IPS-NIHi7 (cell line): Measurements from ENCODE around the gene BDKRB1.
A peak's percentile ranks its signal among the peaks of the same experiment; 100 is the strongest.
"Not testable (repeated sequence)": the region's sequence is repeated elsewhere in the genome, so short reads cannot be mapped to it uniquely, and the experiment has no call there.

Experiments used
- DNase-seq: peaks from one replicate; pipeline ENCODE4 v3.0.0; 2012; ENCODE audit warnings: mixed read lengths; ENCODE audit errors: extremely low spot score

Gene BDKRB1

DNA sequence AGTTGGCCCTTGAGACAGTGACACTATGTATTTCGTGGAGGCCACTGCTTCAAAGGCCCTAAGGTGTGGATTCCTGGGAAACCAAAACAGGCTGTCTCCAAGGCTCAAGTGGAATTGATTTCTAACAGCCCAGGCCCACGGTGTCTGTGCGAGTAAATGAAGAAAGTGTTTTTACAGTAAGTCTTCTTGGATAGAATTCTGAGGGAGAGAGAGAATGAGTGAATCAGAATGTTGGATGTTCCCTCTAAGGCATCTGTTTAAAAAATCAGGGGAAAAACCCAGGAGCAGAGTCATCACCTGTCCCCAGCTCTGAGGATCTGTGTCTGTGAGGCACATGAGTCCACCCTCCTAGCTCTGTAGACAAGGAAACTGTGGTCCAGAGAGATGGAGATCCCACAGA lies 22.3 kb upstream of the BDKRB1 start:
- DNase-seq, result no peak

DNA sequence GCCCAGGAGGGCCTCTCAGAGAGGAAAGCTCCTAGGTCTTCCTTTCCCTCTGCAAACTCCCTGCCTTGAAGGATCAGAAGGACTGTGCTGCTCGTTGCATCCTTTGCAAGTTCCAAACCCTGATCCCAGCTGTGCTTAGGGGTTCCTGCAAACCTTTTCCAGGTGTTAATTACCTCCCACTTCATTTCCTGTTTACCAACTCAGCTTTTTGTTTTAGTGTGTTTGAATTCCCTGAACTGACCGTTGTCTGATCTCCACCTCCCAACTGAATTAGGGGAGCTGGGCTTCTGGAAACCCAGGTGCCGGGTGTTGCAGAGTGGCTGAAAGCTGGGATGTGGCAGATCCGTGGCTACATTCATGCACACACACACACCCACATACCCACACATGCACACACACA lies 20.6 kb upstream of the BDKRB1 start:
- DNase-seq, result peak; percentile 32

DNA sequence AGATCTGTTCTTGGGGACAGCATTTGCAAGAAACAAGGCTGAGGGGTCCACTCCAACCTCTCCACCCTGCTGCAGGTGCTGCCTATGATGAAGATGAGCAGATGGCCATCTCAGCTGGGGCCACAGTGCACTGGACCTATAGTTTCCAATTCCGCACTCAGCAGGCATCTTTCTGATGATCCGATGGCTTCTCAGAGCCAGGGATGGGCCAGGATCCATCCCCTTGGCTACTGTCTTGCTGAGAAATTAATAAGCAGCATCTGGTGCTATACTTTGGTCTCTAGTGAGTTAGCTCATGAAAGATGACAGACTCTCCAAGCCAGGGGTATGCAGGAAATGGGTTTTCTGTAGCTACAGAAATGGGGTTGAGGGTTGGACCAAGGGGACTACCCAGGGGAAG lies 18.4 kb upstream of the BDKRB1 start:
- DNase-seq, result no peak

DNA sequence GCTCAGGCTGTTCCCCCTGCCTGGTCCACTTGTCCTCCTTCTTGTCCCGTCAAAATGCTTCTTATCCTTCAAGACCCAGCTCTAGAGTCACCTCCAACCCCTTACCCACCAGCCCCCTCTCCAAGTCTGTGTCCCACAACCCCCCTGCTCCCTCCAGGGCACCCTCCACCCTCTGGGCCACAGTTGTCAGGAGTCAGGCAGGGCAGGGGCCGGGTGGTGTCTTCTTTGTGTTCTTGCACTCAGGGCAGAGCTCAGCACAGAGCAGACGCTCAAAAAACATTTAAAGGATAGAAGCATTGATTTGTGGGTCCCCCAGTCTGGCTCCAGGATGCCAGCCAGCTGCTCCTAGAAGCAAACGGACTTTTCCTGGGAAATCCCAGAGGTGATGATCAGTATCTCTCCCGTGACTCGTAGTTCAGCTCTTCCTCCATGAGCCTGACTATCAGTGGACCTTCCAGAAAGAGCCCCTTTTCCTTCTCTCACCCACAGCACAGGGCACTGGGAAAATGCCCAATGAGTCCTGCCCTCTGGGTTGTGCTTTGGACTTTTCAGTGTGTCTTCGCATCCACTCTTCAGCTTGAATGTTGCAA lies 17.2 kb upstream of the BDKRB1 start:
- DNase-seq, result no peak

DNA sequence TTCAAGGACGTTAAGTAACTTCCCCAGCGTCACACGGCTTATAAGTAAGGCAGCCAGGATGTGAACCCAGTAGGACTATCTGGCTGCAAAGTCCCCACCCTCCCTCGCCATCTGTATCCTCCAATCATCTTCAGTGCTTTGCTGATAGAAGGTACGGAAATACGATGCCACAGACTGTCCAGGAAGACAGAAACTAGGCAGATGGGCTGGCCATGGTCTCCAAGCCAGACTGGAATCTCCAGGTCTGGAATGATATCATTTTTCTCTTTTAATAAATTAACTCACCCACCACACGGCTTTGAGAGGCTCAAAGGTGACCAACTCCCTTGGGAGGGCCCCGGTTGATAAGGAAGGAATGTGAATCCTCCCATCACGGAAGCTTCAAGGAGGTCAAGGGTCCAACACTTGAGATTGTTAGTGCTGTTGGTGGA lies 16.3 kb upstream of the BDKRB1 start:
- no peak for DNase-seq

DNA sequence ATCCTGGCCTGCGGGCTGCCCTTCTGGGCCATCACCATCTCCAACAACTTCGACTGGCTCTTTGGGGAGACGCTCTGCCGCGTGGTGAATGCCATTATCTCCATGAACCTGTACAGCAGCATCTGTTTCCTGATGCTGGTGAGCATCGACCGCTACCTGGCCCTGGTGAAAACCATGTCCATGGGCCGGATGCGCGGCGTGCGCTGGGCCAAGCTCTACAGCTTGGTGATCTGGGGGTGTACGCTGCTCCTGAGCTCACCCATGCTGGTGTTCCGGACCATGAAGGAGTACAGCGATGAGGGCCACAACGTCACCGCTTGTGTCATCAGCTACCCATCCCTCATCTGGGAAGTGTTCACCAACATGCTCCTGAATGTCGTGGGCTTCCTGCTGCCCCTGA lies 15.4 kb upstream of the BDKRB1 start:
- DNase-seq, result no peak

DNA sequence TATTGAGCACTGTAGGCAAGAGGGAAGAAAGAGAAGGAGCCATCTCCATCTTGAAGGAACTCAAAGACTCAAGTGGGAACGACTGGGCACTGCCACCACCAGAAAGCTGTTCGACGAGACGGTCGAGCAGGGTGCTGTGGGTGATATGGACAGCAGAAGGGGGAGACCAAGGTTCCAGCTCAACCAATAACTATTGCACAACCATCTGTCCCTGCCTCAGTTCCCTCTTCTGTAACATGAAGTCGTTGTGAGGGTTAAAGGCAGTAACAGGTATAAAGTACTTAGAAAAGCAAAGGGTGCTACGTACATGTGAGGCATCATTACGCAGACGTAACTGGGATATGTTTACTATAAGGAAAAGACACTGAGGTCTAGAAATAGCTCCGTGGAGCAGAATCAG lies 13.9 kb upstream of the BDKRB1 start:
- DNase-seq, result no peak

DNA sequence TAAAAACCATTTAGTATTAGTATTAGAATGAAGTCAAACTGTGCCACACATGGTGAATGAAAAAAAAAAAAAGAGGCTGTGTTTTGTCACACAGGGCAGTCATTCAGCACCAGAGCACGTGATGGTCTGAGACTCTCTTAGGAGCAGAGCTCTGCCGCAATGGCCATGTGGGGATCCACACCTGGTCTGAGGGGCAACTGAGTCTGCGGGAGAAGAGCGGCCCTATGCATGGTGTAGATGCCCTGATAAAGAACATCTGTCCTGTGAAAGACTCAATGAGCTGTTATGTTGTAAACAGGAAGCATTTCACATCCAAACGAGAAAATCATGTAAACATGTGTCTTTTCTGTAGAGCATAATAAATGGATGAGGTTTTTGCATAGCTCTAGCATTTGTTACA lies 12.2 kb upstream of the BDKRB1 start:
- DNase-seq, result no peak

DNA sequence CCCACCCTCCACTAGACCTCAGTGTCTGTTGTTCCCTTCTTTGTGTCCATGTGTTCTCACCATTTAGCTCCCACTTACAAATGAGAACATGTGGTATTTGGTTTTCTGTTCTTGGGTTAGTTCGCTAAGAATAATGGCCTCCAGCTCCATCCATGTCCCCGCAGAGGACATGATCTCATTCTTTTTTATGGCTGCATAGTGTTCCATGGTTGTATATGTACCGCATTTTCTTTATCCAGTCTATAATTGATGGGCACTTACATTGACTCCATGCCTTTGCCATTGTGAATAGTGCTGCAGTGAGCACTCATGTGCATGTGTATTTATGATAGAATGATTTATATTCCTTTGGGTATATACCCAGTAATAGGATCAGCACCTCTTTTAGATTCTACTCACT lies 10.9 kb upstream of the BDKRB1 start:
- DNase-seq, result not testable (repeated sequence)

DNA sequence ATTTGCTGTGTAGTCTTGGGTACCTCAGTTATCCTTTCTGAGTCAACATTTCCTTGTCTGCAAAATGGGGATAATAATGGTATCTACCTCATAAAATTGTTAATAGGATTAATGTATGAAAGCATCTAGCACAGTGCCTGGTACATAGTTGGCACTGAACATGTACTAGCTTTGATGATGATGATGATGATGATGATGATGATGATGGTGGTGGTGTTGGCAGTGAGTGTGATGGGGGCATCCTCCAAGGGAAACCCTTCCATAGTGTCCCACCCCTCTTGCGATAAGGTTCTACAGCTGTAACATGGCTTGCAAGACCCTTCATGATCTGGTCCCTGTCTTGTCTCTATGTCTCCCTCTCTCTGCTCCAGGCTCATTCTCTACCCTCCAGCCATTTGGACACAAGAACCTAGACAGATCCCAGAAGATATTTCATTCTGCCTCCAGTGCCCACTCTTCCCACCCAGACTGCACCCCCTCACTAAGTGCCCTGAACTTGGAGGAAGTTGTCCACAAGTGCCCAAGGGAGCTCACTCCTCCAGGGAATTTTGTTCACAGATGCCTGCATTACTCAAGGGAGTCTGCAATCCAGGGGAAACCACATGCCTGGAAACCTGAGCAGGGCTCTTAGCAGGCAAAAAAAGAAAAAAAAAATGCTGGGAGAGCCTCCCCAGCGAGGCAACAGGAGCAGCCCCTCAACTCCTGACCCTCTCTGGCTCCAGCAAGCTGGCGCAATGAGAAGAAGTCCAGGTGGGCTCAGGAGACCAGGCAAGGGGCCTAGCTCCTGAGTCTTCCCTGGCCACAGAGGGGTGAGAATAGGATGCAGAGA lies 10.1 kb upstream of the BDKRB1 start:
- DNase-seq, result no peak

DNA sequence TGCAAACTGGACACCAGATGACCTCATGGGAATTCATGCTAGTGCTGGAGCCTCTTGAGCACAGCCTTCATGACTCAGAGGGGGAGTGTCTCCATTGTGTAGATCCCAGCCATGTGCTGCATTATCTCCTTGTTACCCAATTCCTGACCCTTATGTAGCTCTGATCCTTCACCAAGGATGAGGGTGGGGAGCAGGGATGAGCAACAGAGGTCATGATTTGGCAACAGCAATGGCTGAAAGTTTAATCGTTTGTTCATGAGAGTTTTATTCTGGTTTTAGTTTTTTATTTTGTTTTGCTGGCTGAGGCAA lies 9.5 kb upstream of the BDKRB1 start:
- DNase-seq, result no peak

DNA sequence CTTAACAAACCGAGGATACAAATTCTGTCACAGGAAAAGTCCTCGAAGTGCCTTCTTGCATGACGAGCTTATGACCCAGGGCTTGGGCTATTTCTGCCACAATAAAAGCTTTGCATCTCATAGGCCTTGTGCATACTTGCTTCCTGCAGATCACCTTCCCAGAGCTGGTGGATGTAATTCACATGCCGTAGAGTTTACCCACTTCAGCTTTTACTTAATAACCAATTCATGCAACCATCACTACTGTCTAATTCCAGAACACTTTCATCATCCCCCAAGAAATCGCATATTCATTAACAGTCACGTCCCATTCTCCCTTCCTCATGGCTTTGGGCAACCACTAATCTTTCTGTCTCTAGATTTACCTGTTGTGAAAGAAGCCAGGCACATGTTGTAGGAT lies 9.0 kb upstream of the BDKRB1 start:
- no peak for DNase-seq

DNA sequence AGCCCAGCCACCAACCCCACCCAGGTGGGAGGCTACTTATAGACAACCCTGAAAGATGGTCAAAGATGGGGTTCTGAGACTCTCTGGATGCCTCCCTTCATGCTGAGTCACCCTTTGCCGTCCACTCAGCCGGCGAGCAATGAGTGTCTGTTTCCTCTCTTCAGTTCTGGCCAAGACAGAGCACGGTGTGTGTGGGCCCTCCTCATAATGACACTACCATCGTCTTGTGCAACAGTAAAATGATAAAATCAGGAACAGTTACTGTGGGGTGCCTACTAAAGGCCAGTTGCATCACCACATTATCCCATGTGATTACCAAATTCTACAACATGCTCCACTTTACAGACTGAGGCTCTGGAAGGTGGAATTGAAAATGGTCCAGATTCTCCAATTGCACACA lies 7.0 kb upstream of the BDKRB1 start:
- DNase-seq, result no peak

DNA sequence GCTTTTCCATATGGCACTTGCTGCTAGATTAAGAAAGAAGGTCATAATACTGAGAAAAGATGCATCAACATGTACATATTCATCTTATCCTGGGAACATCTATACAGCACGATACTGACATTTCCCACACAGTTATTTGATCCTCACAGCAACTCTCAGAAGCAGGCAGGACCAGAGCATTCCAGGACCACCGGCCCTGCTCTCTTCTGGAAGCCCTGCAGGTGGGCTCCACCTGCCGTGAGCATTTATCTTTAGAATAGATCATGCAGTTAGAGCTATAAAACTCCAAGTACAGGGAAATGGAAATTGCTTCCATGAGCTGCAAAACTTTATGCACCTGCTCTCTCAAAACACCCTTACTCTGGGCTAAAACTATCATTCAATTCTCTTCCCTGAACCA lies 5.5 kb upstream of the BDKRB1 start:
- DNase-seq, result no peak

DNA sequence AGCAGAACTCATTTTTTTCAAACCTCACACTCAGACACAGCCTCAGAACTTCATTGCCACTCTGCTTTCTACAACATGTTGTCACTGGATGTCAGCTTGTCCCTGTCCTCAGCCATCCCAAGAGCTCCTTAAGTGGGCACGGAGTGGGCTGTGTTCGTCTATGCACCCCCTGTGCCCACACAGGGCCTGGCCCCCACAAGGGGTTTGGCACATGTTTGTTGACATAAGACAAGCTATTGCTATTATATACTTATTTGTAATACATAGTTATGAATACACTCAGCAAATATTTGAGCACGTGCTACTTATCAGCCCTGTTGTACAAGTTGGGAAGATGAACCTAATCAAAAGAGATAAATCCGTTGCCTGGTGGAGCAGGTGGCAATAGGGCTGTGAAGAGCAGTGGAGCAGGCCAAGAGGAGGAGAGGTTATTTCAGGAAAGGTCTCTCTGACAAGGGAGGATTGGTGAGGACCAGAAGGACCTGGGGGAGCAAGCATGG lies 4.3 kb upstream of the BDKRB1 start:
- no peak for DNase-seq

DNA sequence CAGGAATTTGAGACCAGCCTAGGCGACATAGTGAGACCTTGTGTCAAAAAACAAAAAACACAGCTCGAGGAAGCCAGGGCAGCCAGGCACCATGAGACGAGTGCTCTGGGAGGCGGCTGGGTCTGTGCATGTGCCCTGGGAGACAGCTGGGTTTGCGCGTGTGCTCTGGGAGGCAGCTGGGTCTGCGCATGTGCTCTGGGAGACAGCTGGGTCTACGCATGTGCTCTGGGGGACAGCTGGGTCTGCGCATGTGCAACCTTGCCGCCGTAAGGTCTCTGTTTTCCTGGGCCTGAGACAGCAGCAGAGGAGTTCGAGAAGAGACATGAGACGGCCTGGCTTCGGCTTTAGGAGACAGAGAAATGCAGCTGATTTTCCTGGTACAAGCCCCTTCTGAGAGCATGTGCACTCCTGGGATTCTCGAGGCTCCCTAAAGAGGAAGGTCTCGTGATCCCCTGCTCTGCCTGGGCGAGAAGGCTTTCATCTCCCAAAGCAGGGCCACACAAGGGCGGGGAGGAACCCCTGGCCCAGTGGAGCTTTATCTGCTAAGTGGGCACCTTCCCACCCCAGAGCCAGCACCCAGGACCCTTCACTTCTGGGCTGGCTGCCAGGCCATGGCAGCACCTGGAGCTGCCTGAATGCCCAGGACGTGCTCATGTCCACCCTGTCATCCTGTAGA lies 3.5 kb upstream of the BDKRB1 start:
- DNase-seq, result no peak

DNA sequence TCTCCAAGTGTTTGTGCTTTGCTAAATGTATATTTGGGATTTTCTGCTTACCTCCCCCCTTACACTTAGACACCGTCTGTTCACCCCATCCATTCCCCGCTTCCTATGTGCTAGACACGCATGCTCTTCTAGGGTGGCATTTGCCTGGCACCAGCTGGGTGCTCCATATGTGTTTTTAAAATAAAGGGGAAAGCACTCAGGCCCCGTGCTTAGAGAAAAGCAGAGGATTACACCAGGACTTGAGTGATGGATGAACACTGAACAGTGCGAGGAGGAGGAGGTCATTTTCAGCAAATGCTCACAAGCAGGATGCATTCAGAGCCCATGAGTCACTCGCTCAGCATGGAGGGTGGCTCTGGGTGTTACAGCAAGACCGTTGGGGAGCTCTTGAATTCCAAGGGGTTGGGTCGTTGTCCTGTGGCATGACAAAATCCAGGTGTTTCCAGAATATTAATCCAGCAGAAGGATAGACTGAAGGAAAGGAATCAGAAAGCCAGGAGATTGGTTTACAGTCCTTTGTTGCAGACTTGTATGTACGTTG lies 2.9 kb upstream of the BDKRB1 start:
- DNase-seq, result peak; percentile 68

DNA sequence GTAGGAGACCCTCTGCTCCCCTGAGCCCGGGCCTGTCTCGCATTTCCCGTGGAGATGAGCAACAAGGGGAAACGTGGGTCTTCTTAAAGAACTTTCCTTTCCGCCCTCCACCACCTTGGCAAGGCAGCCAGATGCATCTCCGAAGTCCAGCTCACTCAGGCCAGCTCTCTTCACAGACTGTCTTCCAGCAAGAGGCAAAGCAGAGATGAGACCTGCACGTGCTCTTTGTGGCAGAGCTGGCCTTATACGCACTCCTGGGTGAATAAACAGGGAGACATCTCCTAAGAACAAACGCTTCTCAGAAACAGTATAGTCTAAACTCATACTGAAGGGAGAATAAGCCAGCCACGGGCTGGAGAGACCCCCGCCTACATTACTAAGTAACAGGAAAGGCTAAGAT lies 1.3 kb upstream of the BDKRB1 start:
- DNase-seq, result no peak

DNA sequence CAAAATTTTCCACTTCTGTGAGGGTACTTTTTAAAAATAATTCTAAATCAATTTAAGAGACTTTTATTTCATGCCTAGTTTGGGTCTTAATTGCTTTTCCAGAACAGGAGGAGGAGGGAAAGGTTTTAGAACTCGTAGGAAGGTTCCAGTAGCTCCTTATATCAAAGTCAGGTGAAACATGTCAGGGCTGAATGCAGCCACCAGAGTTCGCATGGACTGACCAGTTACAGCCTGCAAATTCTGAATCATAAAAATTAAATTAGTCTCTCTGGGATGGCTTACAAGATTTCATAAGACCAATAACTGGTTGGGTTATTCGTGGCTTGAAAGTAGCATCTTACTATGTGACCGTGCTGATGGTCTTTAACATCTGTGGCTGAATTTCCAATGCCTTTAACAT lies 397 bp downstream of the BDKRB1 start:
- DNase-seq, result no peak

DNA sequence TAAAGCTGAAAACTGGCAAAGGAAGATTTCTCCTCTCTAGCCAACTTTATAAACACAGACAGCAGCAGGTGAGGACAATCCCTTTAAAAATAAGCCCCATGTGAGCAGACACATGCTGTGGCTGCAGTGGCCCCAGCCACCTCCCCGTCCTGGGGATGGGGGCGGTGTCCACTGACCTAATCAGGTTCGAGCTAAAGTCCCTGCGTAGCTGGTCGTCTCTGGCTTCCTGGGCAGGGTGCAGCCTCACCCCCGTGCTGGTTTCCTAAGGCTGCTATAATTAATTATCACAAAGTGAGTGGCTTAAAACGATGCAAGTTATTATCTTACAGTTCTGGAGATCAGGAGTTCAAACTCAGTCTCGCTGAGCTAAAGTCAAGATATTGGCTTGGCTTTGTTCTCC lies 1.0 kb downstream of the BDKRB1 start:
- DNase-seq, result no peak

DNA sequence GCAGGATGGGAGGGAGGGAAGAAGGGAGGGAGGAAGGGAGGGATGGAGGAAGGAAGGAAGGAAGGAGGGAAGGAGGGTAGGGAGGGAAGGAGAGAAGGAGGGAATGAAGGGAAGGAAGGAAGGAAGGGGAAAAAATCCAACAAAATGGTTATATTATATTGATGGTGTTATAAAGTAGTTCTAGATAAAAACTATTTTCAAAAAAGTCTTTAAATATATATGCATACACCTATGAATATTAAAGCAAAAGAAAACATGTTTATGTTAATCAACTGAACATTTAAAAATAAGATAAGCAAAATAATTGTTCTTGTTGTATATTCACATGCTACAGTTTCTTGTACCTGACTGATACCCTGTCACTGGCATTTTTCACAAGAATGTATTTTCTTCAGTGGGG lies 1.9 kb downstream of the BDKRB1 start:
- no peak for DNase-seq

DNA sequence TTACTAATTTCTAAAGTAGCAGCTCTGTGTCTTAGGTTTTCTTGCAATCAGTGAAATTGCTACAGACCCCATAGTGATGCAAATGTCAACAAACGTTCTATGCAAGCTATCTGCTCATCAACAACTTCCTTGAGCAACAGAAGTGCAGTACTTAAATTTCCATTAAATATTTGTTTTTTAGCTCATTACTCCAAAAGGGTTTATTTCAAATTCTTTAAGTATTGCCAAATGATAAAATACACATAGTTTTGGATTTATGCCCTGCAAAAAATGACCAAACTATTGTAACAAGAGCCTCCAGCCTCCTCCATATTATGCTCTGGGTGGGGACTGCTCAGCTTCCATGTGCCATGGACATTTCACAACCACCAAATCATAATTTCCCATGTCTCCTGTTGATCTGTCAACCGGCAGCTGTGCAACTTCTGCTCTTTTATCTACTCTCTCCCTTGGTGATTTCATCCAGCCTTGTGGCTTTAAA lies 4.4 kb downstream of the BDKRB1 start:
- DNase-seq, result no peak

DNA sequence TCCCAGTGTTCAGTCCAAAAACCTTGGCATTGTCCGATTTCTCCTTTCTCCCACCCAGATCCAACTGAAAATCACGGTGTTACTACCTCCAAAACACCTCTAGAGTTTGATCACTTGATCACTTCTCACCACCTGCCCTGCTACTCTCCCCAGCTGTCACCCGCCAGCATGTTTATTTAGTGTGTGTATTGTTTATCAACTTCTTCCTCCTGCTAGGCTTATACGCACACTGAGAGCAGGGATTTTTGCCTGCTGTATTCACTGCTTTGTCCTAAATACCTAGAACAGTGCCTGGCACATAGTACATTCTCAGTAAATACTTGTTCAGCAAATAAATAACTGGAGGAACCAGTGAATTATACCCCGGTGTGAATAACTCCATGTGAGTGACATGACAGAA lies 5.0 kb downstream of the BDKRB1 start:
- DNase-seq, result no peak
